GM12872 (cell line): ENCODE results near the gene ALDH1L1.

Experiments
- TF ChIP-seq, protein P1 (sequence below): IDR thresholded peaks from 3 replicates; pipeline ENCODE4 v1.5.1; 2011; ENCODE audit warnings: low read depth, mild to moderate bottlenecking, low read length, moderate library complexity; ENCODE audit not compliant: insufficient read depth

ALDH1L1 gene

DNA sequence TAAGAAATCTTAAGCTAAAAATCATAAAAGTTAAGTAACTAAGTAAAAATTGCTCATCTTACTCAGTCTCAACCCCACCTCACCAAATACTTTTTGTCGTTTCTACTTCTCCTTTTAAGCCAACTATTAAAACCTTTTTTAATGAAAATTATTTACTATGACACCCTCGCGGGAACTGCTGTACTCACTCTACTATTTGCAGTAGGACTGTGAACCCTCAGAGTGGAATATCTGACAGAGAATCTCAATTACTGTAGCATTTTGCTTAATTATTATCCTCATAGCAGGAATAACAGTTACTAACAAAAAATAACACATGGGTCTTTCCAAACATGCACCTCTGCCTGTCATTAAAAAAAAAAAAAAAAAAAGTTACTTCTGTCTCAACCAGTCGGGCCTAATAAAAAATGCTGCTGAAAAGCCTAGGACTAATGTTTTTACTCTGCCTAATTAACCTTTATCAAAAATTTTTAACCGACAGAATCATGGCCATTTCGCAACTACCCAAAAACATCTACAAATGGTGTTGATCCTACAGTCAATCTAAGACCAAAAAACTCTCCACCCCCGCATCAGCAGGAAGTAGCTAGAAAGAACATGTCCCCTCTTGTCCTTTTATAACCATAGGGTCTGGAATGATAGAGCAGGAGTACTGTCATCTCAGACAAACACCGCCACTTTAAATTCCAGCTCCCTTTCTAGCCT lies 10.2 kb downstream of the ALDH1L1 start:
- TF ChIP-seq, protein P1, sequence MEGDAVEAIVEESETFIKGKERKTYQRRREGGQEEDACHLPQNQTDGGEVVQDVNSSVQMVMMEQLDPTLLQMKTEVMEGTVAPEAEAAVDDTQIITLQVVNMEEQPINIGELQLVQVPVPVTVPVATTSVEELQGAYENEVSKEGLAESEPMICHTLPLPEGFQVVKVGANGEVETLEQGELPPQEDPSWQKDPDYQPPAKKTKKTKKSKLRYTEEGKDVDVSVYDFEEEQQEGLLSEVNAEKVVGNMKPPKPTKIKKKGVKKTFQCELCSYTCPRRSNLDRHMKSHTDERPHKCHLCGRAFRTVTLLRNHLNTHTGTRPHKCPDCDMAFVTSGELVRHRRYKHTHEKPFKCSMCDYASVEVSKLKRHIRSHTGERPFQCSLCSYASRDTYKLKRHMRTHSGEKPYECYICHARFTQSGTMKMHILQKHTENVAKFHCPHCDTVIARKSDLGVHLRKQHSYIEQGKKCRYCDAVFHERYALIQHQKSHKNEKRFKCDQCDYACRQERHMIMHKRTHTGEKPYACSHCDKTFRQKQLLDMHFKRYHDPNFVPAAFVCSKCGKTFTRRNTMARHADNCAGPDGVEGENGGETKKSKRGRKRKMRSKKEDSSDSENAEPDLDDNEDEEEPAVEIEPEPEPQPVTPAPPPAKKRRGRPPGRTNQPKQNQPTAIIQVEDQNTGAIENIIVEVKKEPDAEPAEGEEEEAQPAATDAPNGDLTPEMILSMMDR, result no peak

DNA sequence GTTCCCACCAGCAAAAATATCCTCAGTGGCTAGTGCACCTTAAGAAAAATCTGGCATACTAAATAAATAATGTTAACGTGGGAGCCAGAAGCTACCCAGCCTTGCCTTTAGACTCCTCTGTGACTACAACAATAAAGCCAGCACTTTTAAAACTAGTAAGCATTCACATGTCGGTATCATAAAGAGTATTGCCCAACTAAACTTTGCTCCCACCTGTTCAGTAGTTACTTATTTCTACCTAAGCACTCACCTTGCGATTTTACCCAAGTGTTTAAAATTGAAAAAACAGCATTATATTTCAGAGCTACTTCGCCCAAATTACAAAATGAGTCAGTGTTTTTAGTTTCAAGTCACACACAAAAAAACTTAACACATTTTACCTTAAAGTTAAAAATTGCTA lies 12.8 kb downstream of the ALDH1L1 start:
- TF ChIP-seq, protein P1, result no peak

DNA sequence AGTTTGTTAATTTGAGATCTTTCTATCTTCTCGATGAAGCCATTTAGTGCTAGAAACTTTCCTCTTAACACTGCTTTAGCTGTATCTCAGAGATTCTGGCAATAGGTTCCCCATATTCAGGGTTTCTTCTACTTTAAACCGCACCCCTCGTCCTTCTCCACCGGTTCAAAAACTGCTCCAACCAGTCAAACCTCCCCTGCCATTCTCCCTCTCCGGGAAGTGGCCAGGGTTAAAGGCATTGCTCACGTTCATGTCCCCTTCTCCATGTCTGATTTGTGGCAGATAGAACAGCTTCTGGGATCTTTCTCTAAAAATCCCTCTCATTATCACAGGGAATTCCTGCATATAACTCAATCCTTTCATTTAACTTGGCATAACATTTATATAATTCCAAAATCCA lies 14.4 kb downstream of the ALDH1L1 start:
- TF ChIP-seq, protein P1, result no peak

DNA sequence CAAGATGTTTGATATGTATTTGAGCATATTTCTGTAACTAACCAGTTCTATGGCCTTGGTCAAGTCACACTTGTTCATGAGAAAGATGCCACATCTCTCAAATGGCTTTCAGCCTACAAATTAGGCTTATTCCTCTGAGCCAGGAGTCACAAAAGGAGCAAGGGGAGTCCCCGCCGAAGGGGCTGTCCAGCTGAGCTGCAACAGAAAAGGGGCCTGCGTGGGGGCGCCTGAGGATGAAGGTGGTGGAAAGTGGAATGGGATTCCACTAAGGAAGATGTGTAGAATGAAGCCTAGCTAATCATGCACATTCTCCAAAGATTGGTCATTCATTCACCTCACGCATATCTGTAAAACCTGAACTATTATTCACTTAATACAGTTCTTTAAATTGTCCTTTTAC lies 19.1 kb downstream of the ALDH1L1 start:
- TF ChIP-seq, protein P1, result no peak

DNA sequence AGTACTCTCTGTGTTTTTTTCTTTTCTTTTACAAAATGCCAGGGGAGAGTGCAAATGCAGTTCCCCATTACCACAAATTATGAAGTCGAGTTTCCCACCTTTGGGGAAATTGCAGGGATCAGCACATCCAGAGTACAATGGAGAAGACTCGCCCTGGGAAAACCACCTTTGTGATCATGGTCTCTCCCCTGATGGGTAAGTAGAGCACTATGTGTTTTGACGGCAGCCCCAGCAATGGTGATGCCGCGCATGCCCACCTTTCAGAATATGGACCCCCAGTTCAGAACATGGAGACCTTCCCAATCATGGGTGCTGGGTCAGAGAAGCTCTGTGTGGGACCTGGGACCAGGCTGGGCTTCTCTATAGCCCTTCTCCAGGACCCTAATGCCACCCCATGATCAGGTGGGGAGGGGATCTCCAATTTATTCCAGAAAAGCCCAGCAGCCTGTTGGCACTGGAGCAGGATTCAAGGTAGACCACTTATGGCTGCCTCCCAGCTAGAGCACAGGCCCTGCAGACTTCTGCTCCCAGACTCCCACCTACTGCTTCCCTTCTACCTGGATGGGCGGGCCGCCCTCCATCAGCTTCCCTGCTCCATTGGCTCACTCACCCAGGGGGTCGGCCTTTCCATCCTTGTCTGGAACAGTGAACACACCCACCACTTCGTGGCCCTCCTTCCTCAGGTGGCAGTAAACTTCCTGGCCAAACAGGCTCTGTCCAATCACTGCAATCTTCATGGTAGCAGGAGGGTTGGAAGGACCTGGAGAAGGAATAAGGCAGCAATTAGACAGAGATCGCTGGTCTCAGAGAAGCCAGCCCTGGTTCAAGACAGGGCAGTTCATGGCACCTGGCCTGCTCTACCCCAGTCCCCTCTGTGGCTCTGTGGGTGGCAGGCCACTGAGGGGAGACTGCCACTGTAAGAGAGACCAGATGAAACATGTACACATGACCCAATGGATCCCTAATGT lies 19.9 kb downstream of the ALDH1L1 start:
- TF ChIP-seq, protein P1, result no peak

DNA sequence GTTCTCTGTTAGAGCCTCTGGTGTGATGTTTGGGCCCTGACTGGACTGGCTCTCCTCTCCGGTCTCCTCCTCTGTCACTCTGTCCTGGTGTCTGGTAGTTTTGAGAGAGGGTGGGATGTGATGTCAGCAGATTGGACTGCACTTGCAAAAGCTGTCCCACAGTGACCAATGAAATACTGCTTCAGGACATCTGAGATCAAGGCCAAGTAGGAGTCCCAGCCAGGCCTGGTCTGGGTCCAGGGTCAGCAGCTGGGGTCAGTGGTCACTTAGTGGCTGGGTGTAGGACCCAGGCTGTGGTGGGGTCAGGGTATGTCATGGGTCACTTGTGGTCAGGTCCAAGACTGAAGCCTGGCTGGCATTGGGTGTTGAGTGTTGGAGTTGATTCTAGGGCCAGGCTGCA lies 20.9 kb downstream of the ALDH1L1 start:
- TF ChIP-seq, protein P1, result no peak

DNA sequence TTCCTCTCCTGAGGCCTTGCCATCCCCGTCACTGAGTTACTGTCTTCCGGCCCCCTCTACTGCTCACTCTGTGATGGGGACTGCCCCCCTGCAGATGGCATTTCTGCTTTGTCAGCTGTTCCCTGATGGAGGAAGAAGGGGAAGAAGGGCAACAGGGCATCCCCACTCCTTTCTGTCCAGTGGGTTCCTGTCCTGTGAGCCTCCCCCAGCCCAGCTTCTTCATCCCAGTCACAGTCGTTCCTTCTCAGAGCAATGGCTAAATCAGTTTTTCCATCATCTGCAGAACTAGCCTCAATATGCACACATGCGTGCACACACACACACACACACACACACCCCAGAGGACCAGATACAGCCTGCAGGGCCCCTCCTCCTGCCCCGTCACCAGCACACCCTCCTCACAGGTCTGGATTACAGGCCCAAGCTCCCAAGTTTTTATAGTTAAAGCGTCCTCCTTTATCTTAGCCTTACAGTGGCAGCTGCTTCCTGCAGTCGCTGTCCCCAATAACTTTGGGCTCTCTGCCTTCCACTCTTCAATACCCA lies 21.4 kb downstream of the ALDH1L1 start:
- TF ChIP-seq, protein P1, result no peak
